Mesenteric fat pad (tissue), 1 donor: ENCODE measurements around the gene GPBP1L1. TPM values are rescaled to one million over a fixed set of nuclear protein-coding genes. Genes with fewer than 3 reads are reported as not detected.

Experiments used
- DNase-seq: peaks from one replicate; pipeline ENCODE4 v3.0.0-alpha.2; 2020; ENCODE audit warnings: low spot score
- total RNA-seq: library from RNA; stranded (reverse); fragmentation: NEBNext Ultra II Directional; extraction: Animal tissue kit (Norgen Biotek cat#: 25700); gene quantifications from one replicate; pipeline ENCODE4 v1.2.1, GENCODE V29; 2021
- donor health status: DM: yes; HTN: yes; CAD: no.

Gene GPBP1L1
- total RNA-seq, 1 donor from 2014 or later: 80.2 TPM

- DNase-seq: no peak
Observed at GRCh38 chr1:45643321-45643720, 43.0 kb downstream of the GPBP1L1 start.

- DNase-seq: no peak
Observed at GRCh38 chr1:45640293-45640692, 46.0 kb downstream of the GPBP1L1 start.

- DNase-seq: no peak
Observed at GRCh38 chr1:45635211-45635610, 51.1 kb downstream of the GPBP1L1 start.

- no peak for DNase-seq
Observed at GRCh38 chr1:45630429-45630828, 55.9 kb downstream of the GPBP1L1 start.

GRCh38 chr1:45629035-45629434, 57.3 kb downstream of the GPBP1L1 start:
- DNase-seq: no peak

GRCh38 chr1:45623972-45624371, 62.4 kb downstream of the GPBP1L1 start, which contains the start of gene CCDC17:
CCDC17 (minus strand) TSS chr1:45624054; CDS start chr1:45623909, 145 bp downstream.
- no peak for DNase-seq

GRCh38 chr1:45622524-45623394, 63.6 kb downstream of the GPBP1L1 start:
- no peak for DNase-seq

- no peak for DNase-seq
Observed at GRCh38 chr1:45621895-45622523, 64.3 kb downstream of the GPBP1L1 start.

GRCh38 chr1:45621501-45621836, 64.9 kb downstream of the GPBP1L1 start:
- no peak for DNase-seq

- no peak for DNase-seq
Observed at GRCh38 chr1:45620588-45621500, 65.5 kb downstream of the GPBP1L1 start.

- DNase-seq: no peak
Observed at GRCh38 chr1:45619149-45619921, 67.0 kb downstream of the GPBP1L1 start.

- DNase-seq: no peak
Observed at GRCh38 chr1:45617618-45618017, 68.7 kb downstream of the GPBP1L1 start.

GRCh38 chr1:45615885-45616284, 70.4 kb downstream of the GPBP1L1 start:
- no peak for DNase-seq

- DNase-seq: no peak
Observed at GRCh38 chr1:45612941-45613579, 73.3 kb downstream of the GPBP1L1 start.

GRCh38 chr1:45610589-45611226, 75.6 kb downstream of the GPBP1L1 start:
- DNase-seq: no peak

- no peak for DNase-seq
Observed at GRCh38 chr1:45608175-45609156, 77.9 kb downstream of the GPBP1L1 start.

- no peak for DNase-seq
Observed at GRCh38 chr1:45607404-45608074, 78.8 kb downstream of the GPBP1L1 start.

- DNase-seq: no peak
Observed at GRCh38 chr1:45604239-45604638, 82.1 kb downstream of the GPBP1L1 start.
